HepG2 (cell line): ENCODE results near the gene RHBDF2. TPM values are rescaled to one million over a fixed set of nuclear protein-coding genes. Genes with fewer than 3 reads are reported as not detected.

Experiments used
- CREBL2 ChIP-seq: sonication (generic); formaldehyde crosslinking; IDR thresholded peaks from 2 replicates; pipeline ENCODE4 v1.8.1; 2023; ENCODE audit warnings: missing genetic modification reagents, mild to moderate bottlenecking, borderline replicate concordance
- EED ChIP-seq: sonication (generic); formaldehyde crosslinking; IDR thresholded peaks from 2 replicates; pipeline ENCODE4 v1.5.0; 2020; ENCODE audit warnings: mild to moderate bottlenecking, missing genetic modification reagents
- ETS1 ChIP-seq: sonication (generic); formaldehyde crosslinking; IDR thresholded peaks from 2 replicates; pipeline ENCODE4 v1.4.0; 2020; ENCODE audit warnings: missing genetic modification reagents
- ETV5 ChIP-seq: IDR thresholded peaks from 2 replicates; pipeline ENCODE4 v1.6.1; 2018; ENCODE audit warnings: missing biosample characterization, missing genetic modification reagents, inconsistent platforms, borderline replicate concordance
- FIP1L1 ChIP-seq: fragments of 200-400 bp; formaldehyde crosslinking; IDR thresholded peaks from 2 replicates; pipeline ENCODE4 v1.6.1; 2018; ENCODE audit warnings: low read depth, mild to moderate bottlenecking, low read length, moderate library complexity, borderline replicate concordance; ENCODE audit not compliant: insufficient read depth
- HNF1A ChIP-seq, 2 experiments: sonication (generic) in 1 of 2; formaldehyde crosslinking in 1 of 2; IDR thresholded peaks; 2 replicates each; pipeline versions ENCODE4 v1.4.0 to v1.6.1; 2016 to 2020; ENCODE audit warnings: borderline replicate concordance in 1 of 2, low read depth in 1 of 2, mild to moderate bottlenecking in 1 of 2, missing genetic modification reagents in 1 of 2
- KAT2B ChIP-seq: fragments of 150-350 bp; IDR thresholded peaks from 2 replicates; pipeline ENCODE4 v1.6.1; 2014; ENCODE audit warnings: low read depth, low read length, borderline replicate concordance
- NCOR1 ChIP-seq: fragments of 200-600 bp; sonication (generic); IDR thresholded peaks from 2 replicates; pipeline ENCODE4 v1.7.0; 2017; ENCODE audit warnings: antibody characterized with exemption, low read length, borderline replicate concordance
- PTBP1 ChIP-seq: fragments of 200-400 bp; formaldehyde crosslinking; IDR thresholded peaks from 2 replicates; pipeline ENCODE4 v1.6.1; 2018; ENCODE audit warnings: low read length, low read depth; ENCODE audit not compliant: poor library complexity, severe bottlenecking
- SP2 ChIP-seq: sonication (generic); formaldehyde crosslinking; IDR thresholded peaks from 2 replicates; pipeline ENCODE4 v1.5.1; 2020; ENCODE audit warnings: mild to moderate bottlenecking, missing genetic modification reagents
- TBX3 ChIP-seq: fragments of 450-650 bp; IDR thresholded peaks from 2 replicates; pipeline ENCODE4 v1.6.1; 2017; ENCODE audit warnings: antibody characterized with exemption, mild to moderate bottlenecking, inconsistent platforms, borderline replicate concordance
- TEAD3 ChIP-seq: optimal IDR thresholded peaks from 2 replicates; pipeline ENCODE3; 2016; ENCODE audit warnings: borderline replicate concordance
- TMF1 ChIP-seq: sonication (generic); formaldehyde crosslinking; IDR thresholded peaks from 2 replicates; pipeline ENCODE4 v1.8.1; 2022; ENCODE audit warnings: low read depth, missing genetic modification reagents
- USF2 ChIP-seq, 2 experiments: sonication (generic) in 1 of 2; formaldehyde crosslinking in 1 of 2; IDR thresholded peaks; 2 replicates each; pipeline versions ENCODE4 v1.5.1 to v1.6.1; 2011 to 2020; ENCODE audit warnings: borderline replicate concordance in 1 of 2, low read depth in 1 of 2, low read length in 1 of 2, mild to moderate bottlenecking in 1 of 2, missing genetic modification reagents in 1 of 2, moderate library complexity in 1 of 2
- ZBTB14 ChIP-seq: sonication (generic); formaldehyde crosslinking; IDR thresholded peaks from 2 replicates; pipeline ENCODE4 v1.4.0; 2020; ENCODE audit warnings: missing genetic modification reagents
- ZNF143 ChIP-seq: sonication (generic); formaldehyde crosslinking; IDR thresholded peaks from 2 replicates; pipeline ENCODE4 v1.4.0; 2020; ENCODE audit warnings: missing genetic modification reagents
- ZNF510 ChIP-seq: sonication (generic); formaldehyde crosslinking; IDR thresholded peaks from 2 replicates; pipeline ENCODE4 v1.4.0; 2020; ENCODE audit warnings: low read depth, mild to moderate bottlenecking, missing genetic modification reagents
- ZNF577 ChIP-seq: sonication (generic); formaldehyde crosslinking; IDR thresholded peaks from 2 replicates; pipeline ENCODE4 v1.4.0; 2020; ENCODE audit warnings: mild to moderate bottlenecking, low read depth, missing genetic modification reagents, borderline replicate concordance
- ZNF766 ChIP-seq: sonication (generic); formaldehyde crosslinking; IDR thresholded peaks from 2 replicates; pipeline ENCODE4 v1.5.0; 2020; ENCODE audit warnings: missing genetic modification reagents, borderline replicate concordance
- polyA plus RNA-seq, 8 experiments: library from polyadenylated mRNA; depleted of rRNA in 3 of 8; stranded (reverse) in 7 of 8; unstranded in 1 of 8; fragments of >200 nt; fragmentation: Illumina TruSeq in 4 of 8; extraction: Trizol in 4 of 8; gene quantifications; 2 replicates each; pipeline versions ENCODE4 v1.2.1 to v1.2.3, GENCODE V29; 2011 to 2016; ENCODE audit warnings: low read depth in 4 of 8, missing spikeins in 1 of 8, mixed read lengths in 1 of 8; ENCODE audit not compliant: insufficient read depth in 1 of 8
- total RNA-seq, 5 experiments: library from RNA; depleted of rRNA; stranded (reverse); fragments of >200 nt; fragmentation: Illumina TruSeq; extraction: Trizol; gene quantifications; 2 replicates each; pipeline ENCODE4 v1.2.3, GENCODE V29; 2016; ENCODE audit warnings: low read depth in 1 of 5

RHBDF2 gene
- total and polyA plus RNA-seq, 2 of the 13 experiments (the other 11 are each of a cell fraction or from before 2014, with no cell fraction given), result 7.8 to 24.2 TPM

GRCh38 chr17:76530095-76530723 lies 29.0 kb upstream of the RHBDF2 start (continued):
- TF ChIP-seq KAT2B, result no peak
- no peak for TF ChIP-seq ZNF577 (CRISPR knock-in tag)
- no peak for TF ChIP-seq SP2
- TF ChIP-seq TBX3, result peak; percentile 28; the same call in 1 of the 2 replicates
- no peak for TF ChIP-seq EED
- TF ChIP-seq ZNF510, result no peak
- TF ChIP-seq FIP1L1, result no peak
- no peak; the same call in 1 of the 2 replicates for TF ChIP-seq ETV5 (CRISPR knock-in tag)
- no peak for TF ChIP-seq ZBTB14
- TF ChIP-seq TMF1, result no peak
- TF ChIP-seq CREBL2 (CRISPR knock-in tag), result no peak
- TF ChIP-seq PTBP1, result no peak
- no peak for TF ChIP-seq ZNF766 (CRISPR knock-in tag)
- TF ChIP-seq ETS1 (CRISPR knock-in tag), result no peak
- TF ChIP-seq HNF1A (IDR thresholded peaks at IDR 0.05; ENCODE audit: low read depth), result no peak
- TF ChIP-seq HNF1A (CRISPR knock-in tag; IDR thresholded peaks at IDR 0.05; ENCODE audit: borderline replicate concordance), result no peak
- peak; percentile 1 for TF ChIP-seq TEAD3
- TF ChIP-seq USF2 (IDR thresholded peaks at IDR 0.05; ENCODE audit: low read depth, low read length), result no peak
- no peak for TF ChIP-seq USF2 (CRISPR knock-in tag; IDR thresholded peaks at IDR 0.05; ENCODE audit: borderline replicate concordance)
- no peak for TF ChIP-seq NCOR1
- 0 out of 2 replicates have a peak, but pooled peaks have one; percentile 30 for TF ChIP-seq ZNF143 (CRISPR knock-in tag)
